HEK293 (cell line): ENCODE results near the gene TTBK1.
A peak's percentile ranks its signal among the peaks of the same experiment; 100 is the strongest.

Experiments used
- CTCF ChIA-PET: fragments of 350-600 bp; formaldehyde crosslinking; extraction: SDS; loops from one replicate; lab custom pipeline; 2021; ENCODE audit warnings: antibody characterized with exemption; lab: Yijun Ruan, JAX
- POLR2A ChIA-PET: fragments of 300-600 bp; formaldehyde crosslinking; extraction: SDS; loops from one replicate; lab custom pipeline; 2020; ENCODE audit warnings: antibody characterized with exemption, inconsistent platforms; lab: Yijun Ruan, JAX
- H3K27ac ChIP-seq: fragments of 200-500 bp; sonication (Bioruptor generic); 2 replicates; pipeline ENCODE4 v1.5.1; 2014; ENCODE audit warnings: low read depth, low read length, control low read depth, inconsistent platforms; ENCODE audit errors: extremely low read depth
- H3K36me3 ChIP-seq, 2 experiments: fragments of 200-500 bp in 1 of 2; sonication (Bioruptor generic) in 1 of 2; 1 replicate in 1 of 2; 2 replicates in 1 of 2; pipeline ENCODE4 v1.5.1; 2014 to 2017; ENCODE audit warnings: inconsistent platforms in 2 of 2, low read length in 2 of 2; ENCODE audit not compliant: control insufficient read depth in 2 of 2, insufficient read depth in 1 of 2
- H3K4me1 ChIP-seq: fragments of 200-500 bp; sonication (Bioruptor generic); 2 replicates; pipeline ENCODE4 v1.5.1; 2014; ENCODE audit warnings: mild to moderate bottlenecking, low read length, inconsistent platforms; ENCODE audit not compliant: control insufficient read depth, insufficient read depth
- H3K4me3 ChIP-seq: 2 replicates; pipeline ENCODE4 v1.5.1; 2011; ENCODE audit warnings: low read depth, mild to moderate bottlenecking, control low read depth, low read length, moderate library complexity
- H3K9me3 ChIP-seq: fragments of 200-500 bp; sonication (Bioruptor generic); 2 replicates; pipeline ENCODE4 v1.5.1; 2014; ENCODE audit warnings: low read depth, low read length, inconsistent platforms; ENCODE audit not compliant: control insufficient read depth, insufficient read depth
- EGR2 ChIP-seq: fragments of 450-650 bp; formaldehyde crosslinking; IDR thresholded peaks from 2 replicates; pipeline ENCODE4 v1.5.1; 2016; ENCODE audit warnings: low read depth, missing biosample characterization, missing genetic modification characterization
- GLI2 ChIP-seq: fragments of 450-650 bp; formaldehyde crosslinking; IDR thresholded peaks from 2 replicates; pipeline ENCODE4; 2017; ENCODE audit warnings: missing biosample characterization, missing genetic modification characterization, low read depth, borderline replicate concordance
- SALL2 ChIP-seq: fragments of 450-650 bp; formaldehyde crosslinking; IDR thresholded peaks from 2 replicates; pipeline ENCODE4 v1.5.0; 2017; ENCODE audit warnings: missing biosample characterization, mild to moderate bottlenecking, missing genetic modification characterization, borderline replicate concordance
- SCRT2 ChIP-seq: fragments of 450-650 bp; formaldehyde crosslinking; IDR thresholded peaks from 2 replicates; pipeline ENCODE4 v1.5.1; 2016; ENCODE audit warnings: missing biosample characterization, missing genetic modification characterization
- ZBTB20 ChIP-seq: fragments of 450-650 bp; formaldehyde crosslinking; IDR thresholded peaks from 2 replicates; pipeline ENCODE4 v1.5.1; 2016; ENCODE audit warnings: missing biosample characterization, missing genetic modification characterization
- ZFHX2 ChIP-seq: fragments of 450-650 bp; formaldehyde crosslinking; conservative IDR thresholded peaks from 2 replicates; pipeline ENCODE4 v1.5.1; 2016; ENCODE audit warnings: missing biosample characterization, missing genetic modification characterization
- ZNF157 ChIP-seq: fragments of 450-650 bp; formaldehyde crosslinking; IDR thresholded peaks from 2 replicates; pipeline ENCODE4 v1.5.1; 2016; ENCODE audit warnings: missing biosample characterization, missing genetic modification characterization
- ZNF223 ChIP-seq: fragments of 450-650 bp; formaldehyde crosslinking; IDR thresholded peaks from 2 replicates; pipeline ENCODE4 v1.5.1; 2016; ENCODE audit warnings: missing biosample characterization, missing genetic modification characterization
- ZNF274 ChIP-seq, 2 experiments: fragments of 200-500 bp in 1 of 2; fragments of 450-650 bp in 1 of 2; sonication (Bioruptor generic) in 1 of 2; formaldehyde crosslinking in 1 of 2; IDR thresholded peaks; 2 replicates each; pipeline versions ENCODE4 v1.5.1 to v1.6.1; 2014 to 2016; ENCODE audit warnings: borderline replicate concordance in 1 of 2, inconsistent platforms in 1 of 2, low read length in 1 of 2, missing biosample characterization in 1 of 2, missing genetic modification characterization in 1 of 2
- ZNF529 ChIP-seq: fragments of 450-650 bp; formaldehyde crosslinking; IDR thresholded peaks from 2 replicates; pipeline ENCODE4 v1.5.1; 2017; ENCODE audit warnings: missing genetic modification characterization, missing biosample characterization; ENCODE audit not compliant: insufficient replicate concordance
- ZNF610 ChIP-seq: fragments of 450-650 bp; formaldehyde crosslinking; IDR thresholded peaks from 2 replicates; pipeline ENCODE4 v1.5.1; 2016; ENCODE audit warnings: missing biosample characterization, missing genetic modification characterization, borderline replicate concordance
- ZNF639 ChIP-seq: fragments of 450-650 bp; formaldehyde crosslinking; IDR thresholded peaks from 2 replicates; pipeline ENCODE4 v1.5.1; 2016; ENCODE audit warnings: missing biosample characterization, missing genetic modification characterization
- ZNF664 ChIP-seq: fragments of 450-650 bp; formaldehyde crosslinking; IDR thresholded peaks from 2 replicates; pipeline ENCODE4 v1.5.1; 2016; ENCODE audit warnings: missing biosample characterization, missing genetic modification characterization
- ZNF677 ChIP-seq: fragments of 450-650 bp; IDR thresholded peaks from 2 replicates; pipeline ENCODE4 v1.5.0; 2018; ENCODE audit warnings: missing biosample characterization, mild to moderate bottlenecking, missing genetic modification characterization, moderate library complexity
- ZSCAN16 ChIP-seq: fragments of 450-650 bp; formaldehyde crosslinking; IDR thresholded peaks from 2 replicates; pipeline ENCODE4 v1.5.1; 2016; ENCODE audit warnings: missing biosample characterization, missing genetic modification characterization
- ZXDB ChIP-seq: fragments of 450-650 bp; formaldehyde crosslinking; IDR thresholded peaks from 2 replicates; pipeline ENCODE4 v1.5.1; 2016; ENCODE audit warnings: missing biosample characterization, missing genetic modification characterization
- TF ChIP-seq, protein P1 (sequence below): fragments of 450-650 bp; IDR thresholded peaks from 2 replicates; pipeline ENCODE4 v1.5.1; 2018; ENCODE audit warnings: missing biosample characterization, missing genetic modification characterization

TTBK1 gene

GRCh38 chr6:43277643-43278523 lies 34.6 kb downstream of the TTBK1 start:
- Histone ChIP-seq H3K36me3 (no peaks in the 10 kb centered on the region), H3K4me3 (no peak overlapping the region), H3K9me3 (no peaks in the 10 kb centered on the region), H3K27ac (no peak overlapping the region), H3K4me1 (no peaks in the 10 kb centered on the region)
- POLR2A ChIA-PET = no interaction called here
- no peak for TF ChIP-seq ZNF610 (tag by site-specific recombination)
- TF ChIP-seq ZNF223 = peak; percentile 71
- TF ChIP-seq ZNF274 (IDR thresholded peaks at IDR 0.05; ENCODE audit: low read length) = no peak
- no peak for TF ChIP-seq ZNF274 (tag by site-specific recombination; IDR thresholded peaks at IDR 0.05; ENCODE audit: borderline replicate concordance)
- 0 out of 2 replicates have a peak, but pooled peaks have one; percentile 18 for TF ChIP-seq ZFHX2 (tag by site-specific recombination)
- CTCF ChIA-PET = interaction anchor here (0.6 to 2.0 kb wide), 3 partner anchors 56 to 351 kb away, joined by 3 to 4 read pairs (median 4); no protein-coding TSS in a partner anchor

DNA sequence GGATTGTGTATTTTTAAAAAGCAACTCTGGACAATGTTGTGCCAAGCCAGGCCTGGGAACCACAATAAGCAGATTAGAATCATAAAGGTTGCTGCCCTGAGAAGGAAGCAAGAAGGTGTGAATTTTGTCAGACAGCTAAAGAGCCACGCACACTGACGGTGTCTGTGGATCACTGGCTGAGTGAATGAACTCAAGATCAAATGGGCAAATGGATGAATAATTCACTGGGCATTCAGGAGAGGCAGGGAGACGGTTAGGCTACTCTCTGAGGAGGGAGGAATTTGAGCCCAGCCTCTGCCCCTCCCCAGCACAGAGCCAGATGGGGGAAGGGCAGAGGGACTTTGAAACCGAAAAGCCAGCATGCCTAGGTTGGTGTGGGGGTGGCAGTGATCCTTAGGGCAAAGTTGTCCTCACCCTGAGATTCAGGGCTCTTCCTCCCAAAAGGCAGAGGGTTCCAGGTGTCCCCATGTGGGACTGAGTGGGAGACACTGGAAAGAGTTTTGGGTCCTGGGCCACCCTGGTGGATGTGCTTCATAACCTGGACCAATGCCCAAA lies 35.3 kb downstream of the TTBK1 start:
- H3K27ac ChIP-seq = no peak overlapping the region
- no peaks in the 10 kb centered on the region for H3K9me3 ChIP-seq
- POLR2A ChIA-PET = no interaction called here
- CTCF ChIA-PET = interaction anchor here (0.6 to 2.1 kb wide), 4 partner anchors 15 to 352 kb away, joined by 3 to 6 read pairs (median 4); no protein-coding TSS in a partner anchor
- H3K36me3 ChIP-seq = no peaks in the 10 kb centered on the region
- no peak for TF ChIP-seq SCRT2 (tag by site-specific recombination)
- no peak overlapping the region for H3K4me3 ChIP-seq
- no peaks in the 10 kb centered on the region for H3K4me1 ChIP-seq

- no peaks in the 10 kb centered on the region for H3K9me3 ChIP-seq
- H3K4me1 ChIP-seq = no peaks in the 10 kb centered on the region
- no peak for TF ChIP-seq ZNF529 (tag by site-specific recombination)
- TF ChIP-seq ZNF664 (tag by site-specific recombination) = peak; percentile 87
- TF ChIP-seq, all 188 proteins: peak for 1
- Histone ChIP-seq H3K4me3 (no peak overlapping the region), H3K36me3 (no peaks in the 10 kb centered on the region), H3K27ac (no peak overlapping the region)
- ChIA-PET POLR2A (no interaction called here), CTCF (interaction anchor here (0.6 to 2.1 kb wide), 2 partner anchors 16 to 29 kb away, joined by 3 to 6 read pairs; no protein-coding TSS in a partner anchor)
Measured at GRCh38 chr6:43280234-43280633, 37.0 kb downstream of the TTBK1 start.

DNA sequence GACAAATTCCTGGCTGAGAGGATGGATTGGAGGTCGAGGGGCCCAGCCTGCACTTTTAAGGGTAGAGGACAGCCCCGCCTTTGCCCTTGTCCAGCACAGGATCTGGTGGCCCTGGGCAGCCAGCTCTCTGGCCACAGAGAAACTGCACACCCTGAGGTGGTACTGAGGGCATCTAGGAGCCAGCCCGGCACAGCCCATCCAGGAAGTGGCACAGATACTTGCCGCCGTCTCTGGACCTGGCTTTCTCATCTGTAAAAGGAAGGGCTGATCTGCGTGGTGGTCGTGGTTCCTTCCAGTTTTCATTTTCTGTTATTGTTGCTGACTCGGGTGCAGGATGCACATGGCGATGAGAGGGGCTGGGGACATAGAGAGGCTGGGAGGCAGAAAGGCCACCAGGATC lies 38.8 kb downstream of the TTBK1 start:
- H3K4me3 ChIP-seq = no peak overlapping the region
- H3K36me3 ChIP-seq = no peaks in the 10 kb centered on the region
- ChIA-PET CTCF (interaction anchor here (0.6 to 1.5 kb wide), 2 partner anchors 8 to 38 kb away, joined by 3 read pairs; no protein-coding TSS in a partner anchor), POLR2A (no interaction called here)
- peak; percentile 98 for TF ChIP-seq ZNF677
- TF ChIP-seq GLI2 (tag by site-specific recombination) = no peak
- H3K9me3 ChIP-seq = no peaks in the 10 kb centered on the region
- no peak overlapping the region for H3K27ac ChIP-seq
- H3K4me1 ChIP-seq = no peaks in the 10 kb centered on the region

GRCh38 chr6:43282636-43283513 lies 39.6 kb downstream of the TTBK1 start:
- CTCF ChIA-PET = interaction anchor here (1.5 kb wide), 1 partner anchor 8 kb away, joined by 3 read pairs; no protein-coding TSS in a partner anchor
- H3K36me3 ChIP-seq = no peaks in the 10 kb centered on the region
- H3K27ac ChIP-seq = no peak overlapping the region
- POLR2A ChIA-PET = no interaction called here
- TF ChIP-seq ZNF157 (no peak), ZBTB20 (tag by site-specific recombination) (no peak), ZSCAN16 (no peak), ZFHX2 (tag by site-specific recombination) (peak; percentile 52), ZXDB (tag by site-specific recombination) (no peak), ZNF639 (tag by site-specific recombination) (no peak), EGR2 (tag by site-specific recombination) (peak; percentile 84), SALL2 (tag by site-specific recombination) (no peak)
- TF ChIP-seq, protein P1, sequence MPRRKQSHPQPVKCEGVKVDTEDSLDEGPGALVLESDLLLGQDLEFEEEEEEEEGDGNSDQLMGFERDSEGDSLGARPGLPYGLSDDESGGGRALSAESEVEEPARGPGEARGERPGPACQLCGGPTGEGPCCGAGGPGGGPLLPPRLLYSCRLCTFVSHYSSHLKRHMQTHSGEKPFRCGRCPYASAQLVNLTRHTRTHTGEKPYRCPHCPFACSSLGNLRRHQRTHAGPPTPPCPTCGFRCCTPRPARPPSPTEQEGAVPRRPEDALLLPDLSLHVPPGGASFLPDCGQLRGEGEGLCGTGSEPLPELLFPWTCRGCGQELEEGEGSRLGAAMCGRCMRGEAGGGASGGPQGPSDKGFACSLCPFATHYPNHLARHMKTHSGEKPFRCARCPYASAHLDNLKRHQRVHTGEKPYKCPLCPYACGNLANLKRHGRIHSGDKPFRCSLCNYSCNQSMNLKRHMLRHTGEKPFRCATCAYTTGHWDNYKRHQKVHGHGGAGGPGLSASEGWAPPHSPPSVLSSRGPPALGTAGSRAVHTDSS (tag by site-specific recombination) = peak; percentile 100
- no peaks in the 10 kb centered on the region for H3K4me1 ChIP-seq
- H3K4me3 ChIP-seq = no peak overlapping the region
- H3K9me3 ChIP-seq = no peaks in the 10 kb centered on the region
